Measurements from ENCODE around the gene WFIKKN2.

DNA sequence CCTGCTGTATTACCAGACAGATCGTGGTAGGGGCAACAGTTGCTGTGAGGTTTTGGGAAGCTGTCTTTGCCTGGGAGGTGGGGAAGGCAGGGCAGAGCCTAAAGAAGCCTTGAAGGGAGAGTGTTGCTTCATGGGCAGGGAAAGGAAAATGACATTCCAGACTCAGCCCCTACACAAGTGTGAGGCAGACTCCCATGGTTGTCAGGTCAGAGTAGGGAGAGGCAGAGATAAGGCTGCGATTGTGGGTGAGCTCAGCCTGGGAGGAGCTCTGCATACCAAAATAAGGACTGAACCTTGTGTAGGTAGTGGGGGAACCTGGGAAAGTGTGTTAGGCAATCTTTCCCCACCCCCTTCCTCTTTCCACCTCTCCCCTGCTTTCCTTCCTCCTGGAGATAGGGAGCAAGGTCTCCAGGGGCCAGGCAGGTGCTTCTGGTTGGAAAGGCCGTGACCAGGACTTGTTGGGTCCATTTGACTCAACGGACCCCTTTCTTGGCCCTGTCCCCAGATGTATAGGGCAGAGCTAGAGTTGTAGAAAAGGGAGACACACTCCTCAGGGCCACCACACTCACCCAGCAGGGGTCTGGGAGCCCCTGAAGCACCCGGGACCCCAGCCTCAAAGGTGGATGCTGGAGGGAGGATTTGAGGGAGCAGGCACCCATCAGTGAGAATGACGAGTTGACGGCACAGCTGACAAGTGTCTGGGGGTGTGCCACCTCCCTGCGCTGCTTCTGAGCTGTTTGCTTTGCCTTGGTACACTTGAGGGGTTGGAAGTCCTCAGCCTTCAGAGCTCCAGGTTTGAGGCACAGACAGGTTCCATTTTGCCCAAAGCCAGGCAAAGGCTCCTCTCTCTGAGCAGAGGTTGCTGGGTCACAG, 49.3 kb downstream of the WFIKKN2 start:
- no peak for TF ChIP-seq GATA2 (IDR thresholded peaks at IDR 0.05; ENCODE audit: low read depth, low read length)
- no peak for TF ChIP-seq GATA3 (IDR thresholded peaks at IDR 0.05; ENCODE audit: low read depth, low read length)

Data from SH-SY5Y (cell line).